GM10266 (cell line): ENCODE data around the gene ARRDC1.

Experiments
- DNase-seq: peaks from one replicate; pipeline ENCODE4 v3.0.0; 2012; ENCODE audit errors: extremely low spot score
- CTCF ChIP-seq: IDR thresholded peaks from 2 replicates; pipeline ENCODE4 v1.5.1; 2012; ENCODE audit warnings: mild to moderate bottlenecking, low read depth; ENCODE audit not compliant: control insufficient read depth, insufficient read depth; ENCODE audit errors: missing control alignments

The ARRDC1 gene

GRCh38 chr9:137580209-137580953, 25.1 kb upstream of the ARRDC1 start:
- no peak for DNase-seq
- TF ChIP-seq CTCF: no peak

- no peak for DNase-seq
- no peak for TF ChIP-seq CTCF
These were observed 24.5 kb upstream of the ARRDC1 start for GRCh38 chr9:137580954-137581322.

GRCh38 chr9:137581361-137582285, 23.9 kb upstream of the ARRDC1 start:
- DNase-seq: no peak
- TF ChIP-seq CTCF: no peak

GRCh38 chr9:137582286-137582860, 23.1 kb upstream of the ARRDC1 start:
- no peak for DNase-seq
- TF ChIP-seq CTCF: no peak

GRCh38 chr9:137583347-137583746, 22.1 kb upstream of the ARRDC1 start:
- no peak for DNase-seq
- TF ChIP-seq CTCF: no peak

GRCh38 chr9:137583957-137584356, 21.5 kb upstream of the ARRDC1 start:
- no peak for DNase-seq
- TF ChIP-seq CTCF: no peak
